ENCODE data around the gene CENPC. TPM values are rescaled to one million over a fixed set of nuclear protein-coding genes. Genes with fewer than 3 reads are reported as not detected.
"Not testable (repeated sequence)": the region's sequence is repeated elsewhere in the genome, so short reads cannot be mapped to it uniquely, and the experiment has no call there.

CENPC gene
- total RNA-seq, 1 donor from 2014 or later, result 46.2 TPM

GRCh38 chr4:67466751-67467150 is 78.6 kb downstream of the CENPC start:
- DNase-seq, result no peak

- no peak for DNase-seq
These were observed 79.6 kb downstream of the CENPC start for GRCh38 chr4:67465763-67466052.

DNA sequence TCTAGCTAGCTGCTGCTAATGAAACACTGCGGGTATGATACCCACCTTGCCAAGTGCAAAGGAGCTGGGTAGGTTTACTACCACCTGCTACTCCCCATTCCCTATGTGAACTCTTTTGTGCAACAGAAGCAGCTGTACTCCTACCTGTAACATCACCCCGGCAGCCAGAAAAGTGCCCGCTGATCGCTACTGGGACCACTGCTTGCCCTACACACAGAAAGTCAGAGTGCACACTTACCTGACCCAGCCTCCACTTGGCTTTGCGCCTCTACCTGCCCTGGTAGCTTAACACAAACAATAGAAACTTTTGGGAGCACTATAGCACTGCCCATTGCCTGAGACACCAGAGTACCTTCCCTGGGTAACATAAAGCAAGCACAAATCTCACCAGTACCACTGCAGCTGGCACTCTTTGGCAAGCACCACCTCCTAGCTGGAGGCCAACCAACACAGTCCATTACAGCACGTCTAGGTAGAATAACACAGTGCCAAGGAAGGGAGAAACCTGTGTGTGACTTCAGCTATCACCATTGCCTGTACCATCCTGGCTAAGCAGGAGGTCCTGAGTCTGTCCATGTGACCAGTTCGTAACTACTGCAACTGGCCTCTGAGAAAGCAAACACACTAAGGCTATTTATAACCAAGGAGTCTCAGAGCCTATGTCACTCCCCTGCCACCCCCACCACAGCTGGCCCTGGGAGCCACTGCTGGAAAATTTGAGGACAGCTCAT is 80.1 kb downstream of the CENPC start:
- DNase-seq, result peak; percentile 22

DNA sequence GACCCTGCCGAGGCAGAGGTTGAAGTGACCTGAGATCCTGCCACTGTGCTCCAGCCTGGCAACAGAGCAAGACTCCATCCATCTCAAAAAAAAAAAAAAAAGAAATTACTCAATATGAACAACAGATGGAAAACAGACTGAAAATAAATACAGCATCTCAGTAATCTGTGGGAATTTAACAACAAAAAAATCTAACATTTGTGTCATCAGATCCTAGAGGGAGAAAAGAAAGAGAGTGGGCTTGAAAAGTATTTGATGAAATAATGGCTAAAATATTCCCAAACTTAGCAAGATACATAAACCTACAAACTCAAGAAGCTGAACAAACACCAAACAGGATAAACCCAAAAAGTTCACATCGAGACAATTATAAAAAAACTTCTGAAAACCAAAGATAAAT is 84.7 kb downstream of the CENPC start:
- DNase-seq, result no peak

- DNase-seq, result no peak
These were observed 86.1 kb downstream of the CENPC start for GRCh38 chr4:67459164-67459563.

DNA sequence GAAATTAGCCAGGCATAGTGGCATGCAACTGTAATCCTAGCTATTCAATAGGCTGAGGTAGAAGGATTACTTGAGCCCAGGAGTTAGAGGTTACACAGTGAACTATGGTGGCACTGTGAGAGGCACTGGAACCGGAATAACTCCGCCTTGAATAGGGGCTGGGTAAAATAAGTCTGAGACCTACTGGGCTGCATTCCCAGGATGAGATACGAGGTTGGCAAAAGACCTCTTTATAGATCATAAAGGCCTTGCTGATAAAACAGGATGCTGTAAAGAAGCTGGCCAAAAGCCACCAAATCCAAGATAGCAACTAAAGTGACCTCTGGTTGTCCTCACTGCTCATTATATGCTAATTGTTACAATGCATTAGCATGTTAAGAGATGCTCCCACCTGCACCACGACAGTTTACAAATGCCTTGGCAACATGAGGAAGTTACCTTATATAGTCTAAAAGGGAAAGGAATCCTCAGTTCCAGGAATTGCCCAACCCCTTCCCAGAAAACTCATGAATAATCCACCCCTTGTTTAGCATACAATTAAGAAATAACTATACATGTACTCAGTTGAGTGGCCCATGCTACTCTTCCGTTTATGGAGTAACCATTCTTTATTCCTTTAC is 88.6 kb downstream of the CENPC start:
- DNase-seq, result no peak

GRCh38 chr4:67452846-67453205 is 92.5 kb downstream of the CENPC start:
- not testable (repeated sequence) for DNase-seq

GRCh38 chr4:67452100-67452845 is 93.0 kb downstream of the CENPC start:
- no peak for DNase-seq

DNA sequence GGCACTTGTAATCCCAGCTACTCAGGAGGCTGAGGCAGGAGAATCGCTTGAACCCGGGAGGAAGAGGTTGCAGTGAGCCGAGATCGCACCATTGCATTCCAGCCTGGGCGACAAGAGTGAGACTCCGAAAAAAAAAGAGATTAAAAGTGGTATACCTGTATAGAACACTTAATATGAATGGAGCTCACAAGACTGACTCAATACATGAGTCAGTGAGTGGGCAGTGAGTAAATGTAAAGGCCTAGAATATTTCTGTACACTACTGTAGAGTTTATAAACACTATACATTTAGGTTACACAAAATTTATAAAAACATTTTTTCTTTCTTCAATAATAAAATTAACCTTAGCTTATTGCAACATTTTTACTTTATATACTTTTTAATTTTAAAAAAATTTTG is 93.8 kb downstream of the CENPC start:
- no peak for DNase-seq

DNA sequence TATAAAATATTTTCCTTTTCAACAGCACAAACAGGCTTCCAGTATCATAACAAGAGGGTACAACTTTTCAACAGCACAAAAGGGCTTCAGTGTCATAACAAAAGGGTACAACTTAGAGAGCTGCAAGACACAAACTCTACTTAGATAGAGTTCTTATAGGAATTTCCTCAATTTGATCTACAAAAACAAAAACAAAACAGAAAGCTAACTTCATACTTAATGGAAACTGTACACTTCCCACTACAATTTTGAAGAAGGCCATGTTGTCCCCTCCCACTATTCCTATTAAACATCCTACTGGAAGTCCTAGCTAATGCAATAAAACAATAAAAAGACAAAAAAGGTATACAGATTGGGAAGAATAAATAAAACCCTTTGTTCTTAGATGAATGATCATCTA is 96.7 kb downstream of the CENPC start:
- no peak for DNase-seq

DNA sequence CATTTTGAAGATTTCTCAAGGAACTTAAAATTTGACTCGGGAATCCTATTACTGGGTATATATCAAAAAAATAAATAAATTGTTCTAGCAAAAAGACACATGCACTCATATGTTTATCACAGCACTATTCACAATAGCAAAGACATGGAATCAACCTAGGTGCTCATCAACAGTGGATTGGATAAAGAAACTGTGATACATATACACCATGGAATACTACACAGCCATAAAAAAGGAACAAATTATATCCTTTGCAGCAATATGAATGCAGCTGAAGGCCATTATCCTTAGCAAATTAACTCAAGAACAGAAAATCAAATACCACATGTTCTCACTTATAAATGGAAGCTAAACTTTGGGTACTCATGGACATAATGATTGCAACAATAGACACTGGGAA is 97.4 kb downstream of the CENPC start:
- no peak for DNase-seq

DNA sequence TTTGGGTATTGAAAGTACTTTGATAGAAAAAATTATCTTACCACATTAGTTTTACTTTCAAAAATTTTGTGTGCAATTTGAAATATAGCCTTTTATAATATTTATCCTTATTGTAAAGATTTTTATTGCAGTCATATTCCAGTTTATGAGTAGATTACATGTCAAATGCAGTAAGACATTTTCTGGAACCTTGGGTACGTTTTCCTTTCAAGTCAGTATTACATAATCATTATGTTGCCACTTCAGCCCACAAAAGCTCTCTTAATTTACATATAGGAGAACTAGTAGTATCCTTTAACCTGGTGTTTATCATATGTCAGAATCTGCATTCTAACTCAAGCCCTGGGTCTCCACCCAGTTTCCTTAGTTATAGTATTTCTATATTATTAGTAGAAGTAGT is 98.5 kb downstream of the CENPC start:
- DNase-seq, result no peak

GRCh38 chr4:67445881-67446280 is 99.4 kb downstream of the CENPC start:
- not testable (repeated sequence) for DNase-seq

- no peak for DNase-seq
These were observed 106.3 kb downstream of the CENPC start for GRCh38 chr4:67438975-67439374.

GRCh38 chr4:67437974-67438713 is 107.2 kb downstream of the CENPC start:
- DNase-seq, result no peak

GRCh38 chr4:67436742-67437141 is 108.6 kb downstream of the CENPC start:
- no peak for DNase-seq

- no peak for DNase-seq
These were observed 114.3 kb downstream of the CENPC start for GRCh38 chr4:67430989-67431388.

- DNase-seq, result no peak
These were observed 116.5 kb downstream of the CENPC start for GRCh38 chr4:67428819-67429218.

Small RNAs within 50 kb of the gene (small RNA-seq; reads per million reads assigned to genes)
- gene RNA5SP527 (ENCODE audit: low replicate concordance) (not detected), gene RNU1-63P (ENCODE audit: low replicate concordance) (0.11 reads per million)

Other genes with a start within 250 kb of the CENPC start
- 0.21 TPM for gene STAP1, start 13.2 kb upstream of the CENPC start, total RNA-seq
- gene UBA6, start 155.7 kb upstream of the CENPC start, total RNA-seq, result 121 TPM
- gene GNRHR, start 208.9 kb upstream of the CENPC start, total RNA-seq, result not detected

Measured in tongue (tissue), 3 donors.